Activated T-cell treated with anti-CD3 and anti-CD28 coated beads, Interleukin-2, amount 50 U/mL, for 24 hours (primary cell): ENCODE measurements around the gene CELSR2.

Source experiments
- DNase-seq: peaks from one replicate; pipeline ENCODE4 v3.0.0-alpha.2; 2020
- H3K27ac Mint-ChIP-seq: 2 replicates; pipeline ENCODE4 v1.8.0; 2020; ENCODE audit warnings: mild to moderate bottlenecking, mixed read lengths
- H3K27me3 Mint-ChIP-seq: 2 replicates; pipeline ENCODE4 v1.8.0; 2020; ENCODE audit warnings: mixed read lengths
- H3K36me3 Mint-ChIP-seq: 2 replicates; pipeline ENCODE4 v1.8.0; 2020; ENCODE audit warnings: low read depth, mixed read lengths
- H3K4me1 Mint-ChIP-seq: 2 replicates; pipeline ENCODE4 v1.8.0; 2020; ENCODE audit warnings: low read depth, mixed read lengths
- H3K4me3 Mint-ChIP-seq: 2 replicates; pipeline ENCODE4 v1.8.0; 2020; ENCODE audit warnings: mild to moderate bottlenecking, moderate library complexity, mixed read lengths
- H3K9me3 Mint-ChIP-seq: 2 replicates; pipeline ENCODE4 v1.8.0; 2020; ENCODE audit warnings: mixed read lengths

Gene CELSR2

GRCh38 chr1:109253803-109254620 is 4.7 kb downstream of the CELSR2 start:
- DNase-seq = no peak
- H3K9me3 Mint-ChIP-seq = no peaks in the 10 kb centered on the region
- H3K27me3 Mint-ChIP-seq = peaks cover 8% of the 10 kb centered on the region
- peaks cover 3% of the 10 kb centered on the region for H3K4me1 Mint-ChIP-seq
- no peak overlapping the region for H3K27ac Mint-ChIP-seq
- H3K4me3 Mint-ChIP-seq = no peak overlapping the region
- no peaks in the 10 kb centered on the region for H3K36me3 Mint-ChIP-seq

- peaks cover 7% of the 10 kb centered on the region for H3K27me3 Mint-ChIP-seq
- no peaks in the 10 kb centered on the region for H3K4me1 Mint-ChIP-seq
- no peaks in the 10 kb centered on the region for H3K9me3 Mint-ChIP-seq
- no peak overlapping the region for H3K4me3 Mint-ChIP-seq
- no peak for DNase-seq
- H3K27ac Mint-ChIP-seq = no peak overlapping the region
- H3K36me3 Mint-ChIP-seq = no peaks in the 10 kb centered on the region
Measured at GRCh38 chr1:109254621-109255096, 5.3 kb downstream of the CELSR2 start.

- H3K27me3 Mint-ChIP-seq = peaks cover 7% of the 10 kb centered on the region
- no peak overlapping the region for H3K4me3 Mint-ChIP-seq
- H3K36me3 Mint-ChIP-seq = no peaks in the 10 kb centered on the region
- H3K4me1 Mint-ChIP-seq = no peaks in the 10 kb centered on the region
- H3K27ac Mint-ChIP-seq = no peak overlapping the region
- DNase-seq = no peak
- H3K9me3 Mint-ChIP-seq = no peaks in the 10 kb centered on the region
Measured at GRCh38 chr1:109255097-109255651, 5.8 kb downstream of the CELSR2 start.

- Mint-ChIP-seq H3K4me1 (no peaks in the 10 kb centered on the region), H3K27me3 (peaks cover 5% of the 10 kb centered on the region), H3K27ac (no peak overlapping the region), H3K4me3 (no peak overlapping the region), H3K36me3 (no peaks in the 10 kb centered on the region), H3K9me3 (no peaks in the 10 kb centered on the region)
- DNase-seq = no peak
Measured at GRCh38 chr1:109255678-109256077, 6.3 kb downstream of the CELSR2 start.

GRCh38 chr1:109256085-109256484 is 6.7 kb downstream of the CELSR2 start:
- DNase-seq = no peak
- Mint-ChIP-seq H3K9me3 (no peaks in the 10 kb centered on the region), H3K4me1 (no peaks in the 10 kb centered on the region), H3K36me3 (no peaks in the 10 kb centered on the region), H3K27ac (no peak overlapping the region), H3K27me3 (peaks cover under 1% of the 10 kb centered on the region), H3K4me3 (no peak overlapping the region)

- Mint-ChIP-seq H3K4me3 (no peak overlapping the region), H3K27me3 (no peaks in the 10 kb centered on the region), H3K36me3 (no peaks in the 10 kb centered on the region), H3K9me3 (no peaks in the 10 kb centered on the region), H3K27ac (no peak overlapping the region), H3K4me1 (no peaks in the 10 kb centered on the region)
- DNase-seq = no peak
Measured at GRCh38 chr1:109256971-109257681, 7.8 kb downstream of the CELSR2 start.

- H3K4me1 Mint-ChIP-seq = no peaks in the 10 kb centered on the region
- no peaks in the 10 kb centered on the region for H3K9me3 Mint-ChIP-seq
- H3K36me3 Mint-ChIP-seq = no peaks in the 10 kb centered on the region
- no peak overlapping the region for H3K4me3 Mint-ChIP-seq
- H3K27me3 Mint-ChIP-seq = no peaks in the 10 kb centered on the region
- no peak for DNase-seq
- H3K27ac Mint-ChIP-seq = no peak overlapping the region
Measured at GRCh38 chr1:109257682-109258421, 8.5 kb downstream of the CELSR2 start.

GRCh38 chr1:109258481-109259466 is 9.4 kb downstream of the CELSR2 start:
- DNase-seq = no peak
- no peak overlapping the region for H3K27ac Mint-ChIP-seq

GRCh38 chr1:109259674-109260557 is 10.6 kb downstream of the CELSR2 start:
- Mint-ChIP-seq H3K27me3 (no peaks in the 10 kb centered on the region), H3K9me3 (no peaks in the 10 kb centered on the region), H3K27ac (no peak overlapping the region), H3K4me3 (no peak overlapping the region), H3K36me3 (no peaks in the 10 kb centered on the region), H3K4me1 (no peaks in the 10 kb centered on the region)
- no peak for DNase-seq

More at GRCh38 chr1:109258481-109259466, 9.4 kb downstream of the CELSR2 start:
- no peaks in the 10 kb centered on the region for H3K27me3 Mint-ChIP-seq
- H3K4me3 Mint-ChIP-seq = no peak overlapping the region
- no peaks in the 10 kb centered on the region for H3K36me3 Mint-ChIP-seq
- H3K9me3 Mint-ChIP-seq = no peaks in the 10 kb centered on the region
- no peaks in the 10 kb centered on the region for H3K4me1 Mint-ChIP-seq

- H3K4me3 Mint-ChIP-seq = no peak overlapping the region
- no peaks in the 10 kb centered on the region for H3K4me1 Mint-ChIP-seq
- no peak for DNase-seq
- H3K27ac Mint-ChIP-seq = no peak overlapping the region
- H3K9me3 Mint-ChIP-seq = no peaks in the 10 kb centered on the region
- no peaks in the 10 kb centered on the region for H3K27me3 Mint-ChIP-seq
- no peaks in the 10 kb centered on the region for H3K36me3 Mint-ChIP-seq
Measured at GRCh38 chr1:109261006-109261405, 11.7 kb downstream of the CELSR2 start.

GRCh38 chr1:109261578-109261977 is 12.2 kb downstream of the CELSR2 start:
- no peaks in the 10 kb centered on the region for H3K36me3 Mint-ChIP-seq
- no peak overlapping the region for H3K4me3 Mint-ChIP-seq
- DNase-seq = no peak
- H3K4me1 Mint-ChIP-seq = no peaks in the 10 kb centered on the region
- H3K27ac Mint-ChIP-seq = no peak overlapping the region
- no peaks in the 10 kb centered on the region for H3K9me3 Mint-ChIP-seq
- no peaks in the 10 kb centered on the region for H3K27me3 Mint-ChIP-seq

- Mint-ChIP-seq H3K36me3 (no peaks in the 10 kb centered on the region), H3K9me3 (no peaks in the 10 kb centered on the region), H3K4me3 (no peak overlapping the region), H3K4me1 (no peaks in the 10 kb centered on the region), H3K27ac (no peak overlapping the region), H3K27me3 (no peaks in the 10 kb centered on the region)
- no peak for DNase-seq
Measured at GRCh38 chr1:109262231-109263055, 13.1 kb downstream of the CELSR2 start.
